Activated T-cell treated with anti-CD3 and anti-CD28 coated beads, Interleukin-2, amount 50 U/mL, for 24 hours (primary cell): ENCODE data around the gene FUCA2.
"Not testable (repeated sequence)": the region's sequence is repeated elsewhere in the genome, so short reads cannot be mapped to it uniquely, and the experiment has no call there.

Source experiments
- DNase-seq: peaks from one replicate; pipeline ENCODE4 v3.0.0-alpha.2; 2020
- H3K27ac Mint-ChIP-seq: 2 replicates; pipeline ENCODE4 v1.8.0; 2020; ENCODE audit warnings: mild to moderate bottlenecking, mixed read lengths
- H3K27me3 Mint-ChIP-seq: 2 replicates; pipeline ENCODE4 v1.8.0; 2020; ENCODE audit warnings: mixed read lengths
- H3K36me3 Mint-ChIP-seq: 2 replicates; pipeline ENCODE4 v1.8.0; 2020; ENCODE audit warnings: low read depth, mixed read lengths
- H3K4me1 Mint-ChIP-seq: 2 replicates; pipeline ENCODE4 v1.8.0; 2020; ENCODE audit warnings: low read depth, mixed read lengths
- H3K4me3 Mint-ChIP-seq: 2 replicates; pipeline ENCODE4 v1.8.0; 2020; ENCODE audit warnings: mild to moderate bottlenecking, moderate library complexity, mixed read lengths
- H3K9me3 Mint-ChIP-seq: 2 replicates; pipeline ENCODE4 v1.8.0; 2020; ENCODE audit warnings: mixed read lengths

Gene FUCA2

GRCh38 chr6:143450453-143451371, 60.8 kb downstream of the FUCA2 start, which contains the start of the genes ADAT2 and PEX3:
Gene ADAT2, minus strand, starts transcription at chr6:143450695. Its CDS starts 37 bp downstream, at chr6:143450658.
Gene PEX3, plus strand, starts transcription at chr6:143450805. Its CDS starts 238 bp downstream, at chr6:143451043.
- Mint-ChIP-seq H3K36me3 (peaks cover 60% of the 10 kb centered on the region), H3K4me3 (peak within 1 kb of the TSS; percentile 99), H3K27me3 (no peaks in the 10 kb centered on the region), H3K4me1 (peaks cover 58% of the 10 kb centered on the region), H3K9me3 (no peaks in the 10 kb centered on the region), H3K27ac (peak within 1 kb of the TSS; percentile 99)
- DNase-seq, result peak; percentile 95

GRCh38 chr6:143449714-143450452, 61.6 kb downstream of the FUCA2 start:
- no peaks in the 10 kb centered on the region for H3K9me3 Mint-ChIP-seq
- H3K4me1 Mint-ChIP-seq, result peaks cover 58% of the 10 kb centered on the region
- H3K27ac Mint-ChIP-seq, result peak overlapping the region; percentile 99
- peaks cover 63% of the 10 kb centered on the region for H3K36me3 Mint-ChIP-seq
- H3K4me3 Mint-ChIP-seq, result peak overlapping the region; percentile 99
- DNase-seq, result peak; percentile 48
- no peaks in the 10 kb centered on the region for H3K27me3 Mint-ChIP-seq

GRCh38 chr6:143449082-143449713, 62.3 kb downstream of the FUCA2 start:
- no peaks in the 10 kb centered on the region for H3K27me3 Mint-ChIP-seq
- peak overlapping the region; percentile 99 for H3K27ac Mint-ChIP-seq
- peaks cover 53% of the 10 kb centered on the region for H3K4me1 Mint-ChIP-seq
- no peaks in the 10 kb centered on the region for H3K9me3 Mint-ChIP-seq
- no peak for DNase-seq
- peak overlapping the region; percentile 99 for H3K4me3 Mint-ChIP-seq
- peaks cover 63% of the 10 kb centered on the region for H3K36me3 Mint-ChIP-seq

GRCh38 chr6:143447865-143448264, 63.7 kb downstream of the FUCA2 start:
- peaks cover 66% of the 10 kb centered on the region for H3K36me3 Mint-ChIP-seq
- H3K4me1 Mint-ChIP-seq, result peaks cover 51% of the 10 kb centered on the region
- not testable (repeated sequence) for H3K9me3 Mint-ChIP-seq, H3K27ac Mint-ChIP-seq, DNase-seq, H3K27me3 Mint-ChIP-seq
- peak overlapping the region; percentile 35 for H3K4me3 Mint-ChIP-seq
